Measurements from ENCODE around the gene ARHGAP5.
"Not testable (repeated sequence)": the region's sequence is repeated elsewhere in the genome, so short reads cannot be mapped to it uniquely, and the experiment has no call there.

ARHGAP5 gene

DNA sequence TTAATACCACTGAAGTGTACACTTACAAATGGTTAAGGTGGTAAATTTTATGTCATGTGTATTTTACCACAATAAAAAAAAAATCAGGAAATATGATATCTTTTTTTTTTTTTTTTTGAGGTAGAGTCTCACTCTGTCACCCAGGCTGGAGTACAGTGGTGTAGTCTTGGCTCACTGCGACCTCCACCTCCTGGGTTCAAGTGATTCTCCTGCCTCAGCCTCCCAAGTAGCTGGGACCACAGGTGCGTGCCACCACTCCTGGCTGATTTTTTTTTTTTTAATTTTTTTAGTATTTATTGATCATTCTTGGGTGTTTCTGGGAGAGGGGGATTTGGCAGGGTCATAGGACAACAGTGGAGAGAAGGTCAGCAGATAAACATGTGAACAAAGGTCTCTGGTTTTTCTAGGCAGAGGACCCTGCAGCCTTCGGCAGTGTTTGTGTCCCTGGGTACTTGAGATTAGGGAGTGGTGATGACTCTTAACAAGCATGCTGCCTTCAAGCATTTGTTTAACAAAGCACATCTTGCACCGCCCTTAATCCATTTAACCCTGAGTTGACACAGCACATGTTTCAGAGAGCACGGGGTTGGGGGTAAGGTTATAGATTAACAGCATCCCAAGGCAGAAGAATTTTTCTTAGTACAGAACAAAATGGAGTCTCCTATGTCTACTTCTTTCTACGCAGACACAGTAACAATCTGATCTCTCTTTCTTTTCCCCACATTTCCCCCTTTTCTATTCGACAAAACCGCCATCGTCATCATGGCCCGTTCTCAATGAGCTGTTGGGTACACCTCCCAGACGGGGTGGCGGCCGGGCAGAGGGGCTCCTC lies 50.0 kb downstream of the ARHGAP5 start:
- not testable (repeated sequence) for DNase-seq

- DNase-seq = not testable (repeated sequence)
Observed at GRCh38 chr14:32127731-32128654, 50.9 kb downstream of the ARHGAP5 start.

DNA sequence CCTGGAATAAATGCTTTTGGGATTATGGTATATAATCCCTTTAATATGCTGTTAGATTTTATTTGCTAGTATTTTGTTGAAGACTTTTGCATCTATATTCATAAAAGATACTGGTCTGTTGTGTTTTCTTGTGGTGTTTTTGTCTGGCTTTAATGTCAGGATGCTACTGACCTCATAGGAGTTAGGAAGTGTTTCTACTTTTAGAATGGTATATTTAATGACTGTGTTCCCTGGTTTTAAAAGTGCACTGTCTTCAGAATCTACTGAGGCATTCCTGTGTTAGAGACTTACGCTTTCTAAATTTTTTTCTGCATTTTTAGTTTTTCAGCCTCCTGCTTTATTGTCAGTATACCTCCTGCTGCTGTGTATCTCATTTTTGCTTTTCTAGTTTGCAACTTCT lies 51.6 kb downstream of the ARHGAP5 start:
- DNase-seq = no peak

DNA sequence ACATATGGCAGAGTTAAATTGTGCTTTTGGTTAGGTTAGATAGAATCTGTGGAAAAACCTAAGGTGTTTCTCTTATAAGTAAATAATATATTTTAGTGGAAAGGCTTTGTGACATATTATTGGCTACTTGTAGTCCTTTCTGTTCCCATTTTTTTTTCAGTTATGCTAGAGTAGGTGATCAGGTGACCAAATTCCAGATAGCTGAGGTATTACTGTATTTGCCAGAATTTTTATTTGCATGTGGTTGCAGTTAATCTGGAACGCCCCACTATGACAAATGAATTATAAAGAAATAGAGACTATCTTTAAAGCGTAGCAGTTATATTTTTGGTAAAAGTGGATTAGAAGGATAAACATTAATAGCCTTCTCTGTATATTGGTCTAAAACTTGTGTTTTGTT lies 52.0 kb downstream of the ARHGAP5 start:
- DNase-seq = no peak

DNA sequence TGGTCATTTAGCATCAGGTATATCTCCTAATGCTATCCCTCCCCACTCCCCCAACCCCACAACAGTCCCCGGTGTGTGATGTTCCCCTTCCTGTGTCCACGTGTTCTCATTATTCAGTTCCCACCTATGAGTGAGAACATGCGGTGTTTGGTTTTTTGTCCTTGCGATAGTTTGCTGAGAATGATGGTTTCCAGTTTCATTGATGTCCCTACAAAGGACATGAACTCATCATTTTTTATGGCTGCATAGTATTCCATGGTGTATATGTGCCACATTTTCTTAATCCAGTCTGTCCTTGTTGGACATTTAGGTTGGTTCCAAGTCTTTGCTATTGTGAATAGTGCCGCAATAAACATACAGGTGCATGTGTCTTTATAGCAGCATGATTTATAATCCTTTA lies 54.6 kb downstream of the ARHGAP5 start:
- not testable (repeated sequence) for DNase-seq

DNA sequence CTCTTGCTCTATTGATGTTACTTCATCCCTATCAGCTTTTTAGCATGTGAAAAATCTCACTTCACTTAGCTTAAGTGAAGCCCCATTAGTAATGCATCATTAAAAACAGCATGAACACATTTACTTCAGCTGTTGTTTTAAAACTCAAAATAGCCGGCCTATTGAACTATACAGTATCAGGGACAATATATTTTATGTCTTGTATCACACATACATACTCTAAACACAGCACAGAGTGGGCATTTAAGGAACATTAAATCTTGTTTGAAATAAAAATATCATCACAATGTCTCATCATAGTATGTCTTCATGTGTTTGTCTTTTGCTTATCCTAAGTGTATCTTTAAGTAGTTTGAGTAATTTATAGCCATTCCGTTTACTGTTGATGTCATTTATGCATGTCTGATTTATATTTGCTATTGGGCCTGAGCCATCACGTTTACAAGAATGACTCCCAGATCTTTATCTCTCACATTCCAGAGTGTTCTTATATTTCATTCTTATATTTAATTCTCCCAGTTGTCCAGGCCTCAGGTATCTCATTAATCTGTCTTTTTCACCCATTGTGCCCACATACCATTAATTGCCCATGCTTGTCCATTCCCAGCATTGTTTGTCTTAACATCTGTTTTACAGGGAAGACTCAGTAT lies 57.5 kb downstream of the ARHGAP5 start:
- DNase-seq = no peak

- no peak for DNase-seq
Observed at GRCh38 chr14:32136027-32136825, 59.1 kb downstream of the ARHGAP5 start.

DNA sequence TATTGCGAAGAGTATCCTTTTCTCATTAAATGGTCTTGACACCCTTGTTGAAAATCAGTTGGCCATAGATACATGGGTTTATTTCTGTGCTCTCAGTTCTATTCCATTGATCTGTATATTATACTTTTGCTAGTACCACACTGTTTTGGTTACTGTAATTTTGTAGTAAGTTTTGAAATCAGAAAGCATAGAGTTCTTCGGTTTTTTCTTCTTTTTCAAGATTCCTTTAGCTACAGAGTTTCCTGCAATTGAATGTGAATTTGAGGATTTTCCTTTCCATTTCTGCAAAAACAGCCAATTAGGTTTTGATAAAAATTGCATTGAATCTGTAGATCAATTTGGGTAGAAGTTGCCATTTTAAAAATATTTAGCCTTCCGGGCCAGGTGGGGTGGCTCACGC lies 60.2 kb downstream of the ARHGAP5 start:
- DNase-seq = no peak

DNA sequence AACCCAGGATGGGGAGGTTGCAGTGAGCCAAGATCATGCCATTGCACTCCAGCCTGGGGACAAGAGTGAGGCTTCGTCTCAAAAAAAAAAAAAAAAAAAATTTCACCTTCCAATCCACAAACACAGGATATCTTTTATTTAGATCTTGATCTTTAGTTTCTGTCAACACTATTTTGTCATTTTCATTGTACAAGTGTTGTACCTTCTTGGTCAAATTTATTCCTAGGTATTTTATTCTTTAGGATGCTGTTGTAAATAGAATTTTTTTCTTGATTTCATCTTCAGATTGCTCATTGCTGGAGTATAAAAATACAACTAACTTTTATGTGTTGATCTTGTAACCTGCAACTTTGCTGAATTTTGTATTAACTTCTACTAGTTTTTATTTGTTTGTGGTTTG lies 60.8 kb downstream of the ARHGAP5 start:
- no peak for DNase-seq

GRCh38 chr14:32142341-32142740 lies 65.2 kb downstream of the ARHGAP5 start:
- DNase-seq = peak in 1 of 2 donors; percentile 2

GRCh38 chr14:32142754-32143437 lies 65.8 kb downstream of the ARHGAP5 start:
- DNase-seq = no peak

- DNase-seq = no peak
Observed at GRCh38 chr14:32150392-32150791, 73.3 kb downstream of the ARHGAP5 start.

GRCh38 chr14:32166029-32166428 lies 88.9 kb downstream of the ARHGAP5 start:
- no peak for DNase-seq

DNA sequence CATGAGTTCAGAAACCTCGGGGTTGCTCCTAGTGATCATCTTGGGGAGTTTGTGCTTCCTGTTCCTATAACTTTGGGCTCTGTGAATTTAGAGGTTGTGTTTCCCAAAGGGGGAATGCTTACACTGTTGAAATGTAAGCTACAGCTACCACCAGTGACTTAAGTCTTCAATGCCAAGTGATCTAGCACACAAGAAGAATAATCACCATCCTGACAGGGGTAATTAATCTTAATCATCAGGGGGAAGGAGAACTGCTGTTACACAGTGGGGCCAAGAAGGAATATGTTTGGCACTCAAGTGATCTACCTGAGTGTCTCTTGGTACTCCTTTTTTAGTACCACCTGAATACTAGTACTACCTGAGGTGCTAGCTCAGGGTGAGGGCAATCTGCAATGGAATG lies 89.8 kb downstream of the ARHGAP5 start:
- no peak for DNase-seq

DNA sequence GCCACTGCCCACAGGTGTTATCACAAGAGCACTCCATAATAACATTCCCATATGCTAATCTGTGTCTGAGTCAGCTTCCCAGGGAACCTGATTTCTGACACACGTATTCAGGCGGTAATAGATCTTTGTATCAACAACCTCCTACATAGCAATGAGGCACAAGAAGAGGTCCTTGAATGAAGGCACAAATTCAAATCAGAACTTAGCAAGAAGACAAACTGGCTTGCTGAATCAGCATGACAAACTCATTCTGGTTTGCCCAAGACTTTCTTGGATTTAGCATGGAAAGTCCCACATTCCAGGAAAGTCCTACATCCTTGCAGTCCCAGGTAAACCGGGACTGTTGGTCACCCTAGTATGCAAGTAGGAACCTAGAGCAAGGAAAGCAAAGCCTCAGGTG lies 90.8 kb downstream of the ARHGAP5 start:
- DNase-seq = no peak

DNA sequence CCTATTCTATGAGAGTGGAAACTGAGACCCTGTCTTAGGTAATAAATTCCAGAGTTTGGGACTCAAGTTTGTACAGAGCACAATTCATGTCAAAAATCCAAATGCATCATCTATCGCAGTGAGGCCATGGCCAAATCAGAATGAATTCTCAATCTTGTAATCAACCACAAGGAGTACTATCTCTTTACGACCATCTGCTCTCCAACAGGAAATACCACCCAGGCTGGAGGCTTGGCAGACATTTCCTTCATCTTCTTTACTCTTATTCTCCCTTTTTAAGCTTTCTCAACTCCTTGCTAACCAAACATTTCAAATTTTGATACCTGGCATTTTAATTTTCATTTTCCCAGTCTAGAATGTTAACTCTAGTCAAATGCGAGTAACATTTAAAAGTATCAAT lies 92.1 kb downstream of the ARHGAP5 start:
- DNase-seq = no peak

DNA sequence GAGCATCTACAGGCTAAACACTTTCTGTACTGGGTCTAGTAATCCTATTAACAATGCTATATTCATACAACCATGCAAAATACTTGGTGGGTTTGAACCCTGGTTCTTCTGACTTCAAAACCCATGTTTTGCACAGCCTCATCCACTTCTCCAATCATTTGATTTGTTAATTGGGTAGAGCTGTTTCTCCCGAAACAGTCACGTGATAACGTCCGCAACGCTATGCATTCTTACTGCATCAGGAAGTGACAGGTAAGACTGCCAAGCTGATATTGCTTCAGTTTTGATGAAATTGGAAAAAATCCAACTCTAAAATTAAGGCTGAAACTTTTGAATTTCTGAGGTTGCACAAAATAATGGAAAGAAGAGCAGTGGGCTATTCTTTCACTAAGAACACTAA lies 94.4 kb downstream of the ARHGAP5 start:
- no peak for DNase-seq

DNA sequence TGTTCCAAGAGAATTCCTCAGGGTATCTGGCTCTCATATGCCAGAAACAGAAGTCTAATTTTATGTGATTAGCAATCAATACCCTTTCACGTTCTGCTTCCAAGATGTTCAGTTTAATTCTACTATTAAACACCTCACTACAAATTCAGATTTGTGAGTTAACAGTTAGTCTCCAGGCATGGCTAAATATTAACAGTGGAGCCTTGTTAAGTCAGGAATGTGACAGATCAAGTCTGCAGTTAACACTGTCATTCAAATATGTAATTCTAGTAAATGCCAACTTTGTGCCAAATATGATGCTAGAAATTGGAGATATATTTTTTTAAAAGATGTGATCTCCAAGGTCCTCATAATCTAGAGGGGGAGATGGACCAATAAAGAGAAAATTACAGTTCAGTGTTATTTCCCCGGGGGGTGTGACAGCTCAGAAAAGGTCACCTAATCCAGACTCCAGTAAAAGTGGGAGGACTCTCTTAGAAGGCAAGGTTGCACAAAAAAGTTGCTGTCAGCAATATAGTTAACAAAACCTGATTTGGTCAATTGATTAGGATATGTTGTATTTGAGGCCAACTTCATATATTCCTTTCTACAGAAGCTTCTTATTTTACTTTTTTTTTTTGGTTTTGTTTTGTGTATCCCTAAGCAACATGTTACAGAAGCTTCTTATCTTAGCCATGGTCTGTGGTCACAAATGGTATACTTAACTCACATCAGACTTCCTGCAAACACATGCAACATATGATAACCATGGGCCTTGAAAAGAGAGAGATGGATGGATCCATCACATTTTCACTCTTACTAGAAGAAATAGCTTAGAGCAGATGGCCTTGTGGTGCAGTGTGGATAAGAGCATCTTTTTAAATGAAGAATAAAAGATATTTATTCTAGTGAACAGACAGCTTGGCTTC lies 106.3 kb downstream of the ARHGAP5 start:
- DNase-seq = no peak

DNA sequence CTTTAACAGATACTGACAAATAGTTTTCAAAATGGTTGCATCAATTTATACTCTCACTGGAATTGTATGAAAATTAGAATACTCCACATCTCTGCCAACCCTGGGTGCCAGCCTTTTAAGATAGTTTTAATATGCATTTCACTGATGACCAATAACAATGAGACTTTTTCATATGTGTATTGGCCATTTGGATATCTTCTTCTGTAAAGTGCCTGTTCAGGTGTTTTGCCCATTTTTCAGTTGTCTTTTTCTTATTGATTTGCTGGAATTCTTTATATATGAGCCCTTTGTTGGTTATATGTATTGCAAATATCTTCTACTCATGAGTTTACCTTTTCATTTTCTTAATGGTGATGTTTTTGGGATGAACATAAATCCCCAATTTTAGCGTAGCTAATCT lies 108.0 kb downstream of the ARHGAP5 start:
- no peak for DNase-seq

- DNase-seq = no peak
Observed at GRCh38 chr14:32186248-32186647, 109.1 kb downstream of the ARHGAP5 start.

- DNase-seq = no peak
Observed at GRCh38 chr14:32189811-32190210, 112.7 kb downstream of the ARHGAP5 start.
